ENCODE measurements around the gene FBXL5.
A peak's percentile ranks its signal among the peaks of the same experiment; 100 is the strongest.

The FBXL5 gene

DNA sequence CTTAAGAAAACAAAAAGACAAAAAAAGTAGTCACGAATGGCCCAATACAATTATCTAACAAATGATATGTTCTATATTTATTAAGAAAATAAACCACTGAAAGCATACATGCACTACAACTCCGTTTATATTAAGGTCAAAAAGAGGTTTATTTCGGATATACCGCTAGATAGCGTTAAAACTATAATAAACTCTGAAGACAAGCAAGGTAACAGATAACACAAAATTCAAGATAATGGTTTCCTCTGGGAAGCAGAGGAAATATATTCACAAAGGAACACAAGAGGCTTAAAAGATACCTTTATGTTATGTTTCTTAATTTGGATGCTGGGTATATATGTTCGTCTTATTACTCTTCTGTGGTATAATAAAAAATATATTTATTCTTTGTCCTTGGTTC, 21.7 kb upstream of the FBXL5 start:
- no peak for DNase-seq

- DNase-seq = no peak
These were observed 20.9 kb upstream of the FBXL5 start for GRCh38 chr4:15676039-15676438.

- no peak for DNase-seq
These were observed 20.2 kb upstream of the FBXL5 start for GRCh38 chr4:15675356-15675755.

DNA sequence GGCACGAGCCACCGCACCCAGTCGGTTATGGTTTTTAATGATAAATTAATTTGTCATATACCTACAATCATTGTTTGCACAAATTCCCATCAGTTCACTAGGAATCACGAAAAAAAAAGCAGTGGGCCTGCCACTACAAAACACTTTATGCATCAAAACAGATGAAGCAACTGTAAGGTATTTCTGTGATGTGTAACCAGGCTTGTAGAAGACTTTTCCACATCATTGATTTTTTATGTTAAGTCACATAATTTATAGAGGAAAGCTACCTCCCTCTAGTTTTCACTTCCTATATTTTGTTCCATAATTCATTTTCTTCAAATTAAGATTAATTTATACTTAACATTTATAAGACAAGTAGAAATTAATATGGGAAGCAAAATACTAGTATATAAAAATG, 19.8 kb upstream of the FBXL5 start:
- DNase-seq = no peak

- DNase-seq = no peak
These were observed 18.9 kb upstream of the FBXL5 start for GRCh38 chr4:15674046-15674445.

- DNase-seq = no peak
These were observed 18.2 kb upstream of the FBXL5 start for GRCh38 chr4:15673337-15673736.

DNA sequence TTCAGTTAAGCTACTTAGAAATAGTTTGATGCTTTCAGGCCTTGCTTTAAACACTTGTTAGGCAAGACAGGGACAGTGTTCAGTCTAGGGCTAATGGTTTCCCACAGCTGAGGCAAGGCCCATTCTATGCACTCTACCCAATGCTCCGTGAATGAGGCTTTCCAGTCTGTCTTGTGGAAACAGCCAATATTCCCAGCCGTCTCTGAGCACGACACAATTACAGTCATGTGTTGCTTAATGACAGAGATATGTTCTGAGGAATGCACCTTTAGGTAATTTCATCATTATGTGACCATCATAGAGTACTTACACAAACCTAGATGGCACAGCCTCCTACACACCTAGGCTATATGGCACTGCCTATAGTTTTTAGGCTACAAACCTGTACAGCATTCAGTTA, 16.9 kb upstream of the FBXL5 start:
- DNase-seq = no peak

GRCh38 chr4:15670576-15670975, 15.4 kb upstream of the FBXL5 start:
- DNase-seq = no peak

DNA sequence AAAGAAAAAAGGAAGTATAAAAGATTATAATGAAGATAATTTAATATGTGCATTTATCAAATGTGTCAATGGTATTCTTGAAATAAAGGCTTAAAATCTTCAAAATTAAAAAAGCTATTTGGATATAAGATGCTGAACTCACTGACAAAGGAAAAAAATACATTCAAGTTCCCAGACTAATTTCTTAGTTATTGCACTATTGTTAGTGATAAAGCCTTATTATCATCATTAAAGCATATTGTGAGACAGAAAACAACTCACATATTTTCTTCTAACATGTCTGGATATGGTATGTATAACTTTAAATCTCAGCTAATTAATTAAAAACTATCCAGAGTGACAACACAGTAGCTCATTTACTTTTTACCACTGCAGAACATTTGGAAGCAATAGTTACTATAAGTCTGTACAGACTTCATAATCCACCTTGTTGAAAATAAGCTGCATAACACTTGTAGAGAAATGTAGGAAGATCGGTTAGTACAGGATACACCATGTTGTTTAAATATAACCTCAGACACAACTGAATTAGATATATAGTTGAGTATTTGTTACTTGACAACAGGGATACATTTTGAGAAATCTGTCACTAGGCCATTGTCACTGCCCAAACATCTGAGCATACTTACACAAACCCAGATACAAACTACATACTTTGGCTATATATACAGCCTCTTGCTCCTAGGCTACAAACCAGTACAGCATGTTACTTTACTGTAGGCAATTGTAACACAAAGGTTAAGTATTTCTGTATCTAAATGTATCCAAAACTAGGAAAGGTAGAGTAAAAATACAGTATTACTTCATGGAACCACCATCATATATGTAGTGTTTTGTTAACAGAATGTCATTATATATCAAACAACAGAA, 13.6 kb upstream of the FBXL5 start:
- DNase-seq = no peak

- DNase-seq = no peak
These were observed 11.8 kb upstream of the FBXL5 start for GRCh38 chr4:15667006-15667405.

DNA sequence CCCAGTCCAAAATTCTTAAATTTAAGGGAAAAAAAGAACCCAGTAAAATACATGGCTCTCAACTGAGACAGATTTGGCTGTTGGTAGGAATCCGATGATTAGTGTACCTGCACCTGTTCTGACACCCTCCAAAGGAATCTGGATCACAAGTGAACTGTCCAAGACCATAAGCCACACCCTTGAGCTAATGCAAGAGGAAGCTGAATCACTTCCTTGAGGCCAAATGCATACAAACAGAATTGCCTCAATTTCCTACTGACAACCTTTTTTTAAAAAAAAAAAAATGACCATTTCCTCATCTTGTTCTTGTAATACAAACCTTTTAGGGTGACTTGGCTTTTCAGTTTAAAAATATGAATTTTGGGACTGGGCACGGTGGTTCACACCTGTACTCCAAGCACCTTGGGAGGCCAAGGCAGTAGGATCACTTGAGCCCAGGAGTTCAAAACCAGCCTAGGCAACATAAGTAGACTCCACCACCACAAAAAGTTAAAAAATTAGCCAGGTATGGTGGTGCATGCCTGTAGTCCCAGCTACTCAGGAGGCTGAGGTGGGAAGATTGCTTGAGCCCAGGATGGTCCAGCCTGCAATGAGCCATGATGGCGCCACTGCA, 10.7 kb upstream of the FBXL5 start:
- DNase-seq = no peak

DNA sequence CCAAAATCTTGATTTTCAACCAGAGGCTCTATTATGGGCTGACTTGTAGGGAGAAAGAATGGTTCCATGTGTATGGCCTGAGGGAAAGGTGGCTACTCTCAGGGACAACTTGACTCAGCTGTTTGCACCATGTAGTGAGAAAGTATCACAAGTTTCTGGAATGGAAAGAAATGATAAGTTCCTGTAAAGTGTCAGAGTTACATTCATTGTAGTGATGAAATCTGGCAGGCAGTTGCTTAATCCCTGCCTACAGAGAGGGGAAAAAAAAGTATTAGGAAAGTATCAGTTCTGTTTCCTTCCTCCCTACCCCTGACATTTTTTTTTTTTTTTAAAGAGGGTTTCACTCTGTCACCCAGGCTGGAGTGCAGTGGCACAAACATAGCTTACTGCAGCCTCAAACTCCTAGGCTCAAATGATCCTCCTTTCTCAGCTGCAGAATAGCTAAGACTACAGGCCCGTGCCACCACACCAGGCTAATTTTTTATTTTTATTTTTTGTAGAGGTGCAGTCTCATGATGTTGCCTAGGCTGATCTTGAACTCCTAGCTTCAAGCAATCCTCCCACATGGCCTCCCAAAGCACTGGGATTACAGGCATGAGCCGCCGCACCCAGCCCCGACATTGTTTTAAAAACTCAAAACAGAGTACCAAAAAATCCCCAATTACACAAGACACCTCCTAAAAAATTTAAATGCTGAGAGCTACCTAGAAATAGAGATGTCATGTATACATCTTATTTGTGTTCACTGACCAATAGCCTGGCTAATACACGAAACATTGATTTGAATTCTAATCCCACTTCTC, 4.8 kb upstream of the FBXL5 start:
- DNase-seq = no peak

DNA sequence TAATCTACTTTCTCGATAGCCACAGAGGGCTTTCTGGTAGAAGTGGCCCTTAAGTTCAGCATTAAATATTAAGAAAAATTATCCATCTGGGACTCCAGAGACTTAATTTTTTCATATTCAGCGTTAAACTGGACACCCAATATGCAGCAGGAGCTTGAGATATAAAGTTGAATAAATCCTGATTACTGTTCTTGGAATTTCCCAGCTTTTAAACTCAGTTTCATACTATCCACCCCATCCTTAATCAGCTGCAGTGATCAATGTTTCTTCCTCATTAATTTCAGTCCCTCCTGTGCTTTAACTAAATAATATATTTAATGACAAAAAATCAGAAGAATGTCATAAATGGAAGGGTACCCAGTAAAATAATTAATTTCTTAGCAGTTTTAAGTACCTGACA, 3.6 kb upstream of the FBXL5 start:
- no peak for DNase-seq

DNA sequence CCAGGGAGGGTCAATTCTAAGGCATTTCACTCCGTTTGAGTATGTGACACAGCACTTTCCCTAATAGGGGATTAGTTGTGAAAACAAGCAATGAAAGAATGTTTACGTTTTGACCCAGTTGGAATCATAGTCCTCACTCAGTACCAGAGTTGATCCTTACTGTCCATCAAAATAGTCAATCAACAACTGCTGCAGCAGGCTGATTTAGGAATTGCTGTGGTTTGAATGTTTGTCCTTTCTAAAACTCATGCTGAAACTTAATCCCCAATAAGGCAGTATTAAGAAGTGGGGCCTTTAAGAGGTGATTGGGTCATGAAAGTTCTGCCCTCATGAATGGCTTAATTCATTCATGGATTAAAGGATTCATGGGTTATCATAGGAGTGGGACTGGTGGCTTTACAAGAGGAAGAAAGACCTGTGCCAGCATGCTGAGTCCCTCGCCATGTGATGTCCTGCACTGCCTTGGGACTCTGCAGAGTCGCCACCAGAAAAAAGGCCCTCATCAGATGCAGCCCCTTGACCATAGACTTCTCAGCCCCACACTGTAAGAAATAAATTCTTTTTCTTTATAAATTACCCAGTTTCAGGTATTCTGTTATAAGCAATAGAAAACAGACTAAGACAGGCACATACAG, 3.1 kb upstream of the FBXL5 start:
- DNase-seq = no peak

DNA sequence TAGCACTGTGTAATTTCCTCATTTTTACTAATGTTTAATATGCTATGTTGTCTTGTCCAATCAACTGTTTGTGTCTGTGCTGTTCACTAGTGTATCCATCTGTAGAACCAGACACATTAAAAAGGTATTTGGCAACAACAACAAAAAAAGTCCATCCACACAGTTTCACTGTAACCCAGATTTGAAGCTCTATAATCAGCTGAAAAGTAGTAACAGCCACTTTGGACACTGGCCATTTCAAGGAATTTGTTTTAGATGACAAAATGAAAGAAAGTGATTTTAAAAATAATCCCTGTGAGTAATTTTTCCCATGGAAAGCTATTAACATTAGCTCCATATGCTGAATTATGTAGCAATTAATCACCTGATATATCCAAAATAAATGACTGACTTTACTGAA, 2.2 kb upstream of the FBXL5 start:
- DNase-seq = no peak

DNA sequence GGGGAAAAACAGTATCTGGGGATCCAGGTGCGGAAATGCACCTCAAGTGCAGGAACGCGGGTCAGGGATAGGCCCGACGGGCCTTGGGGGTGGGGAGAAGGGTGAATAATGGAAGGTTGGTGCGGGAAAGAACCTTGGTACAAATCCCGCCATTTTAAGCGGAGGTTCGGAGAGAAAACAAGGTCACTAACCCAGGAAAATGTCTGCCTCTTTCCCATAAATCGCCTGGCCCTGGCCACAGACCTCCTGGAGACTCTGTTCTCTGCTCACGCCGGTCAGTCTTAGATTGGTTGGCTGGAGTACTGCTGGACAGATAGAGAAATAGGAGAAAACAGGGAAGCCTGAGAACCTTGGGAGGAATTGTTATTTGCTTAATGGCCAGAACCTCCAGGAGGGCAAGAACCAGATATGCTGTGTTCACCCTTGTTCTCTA, 897 bp upstream of the FBXL5 start:
- no peak for DNase-seq

DNA sequence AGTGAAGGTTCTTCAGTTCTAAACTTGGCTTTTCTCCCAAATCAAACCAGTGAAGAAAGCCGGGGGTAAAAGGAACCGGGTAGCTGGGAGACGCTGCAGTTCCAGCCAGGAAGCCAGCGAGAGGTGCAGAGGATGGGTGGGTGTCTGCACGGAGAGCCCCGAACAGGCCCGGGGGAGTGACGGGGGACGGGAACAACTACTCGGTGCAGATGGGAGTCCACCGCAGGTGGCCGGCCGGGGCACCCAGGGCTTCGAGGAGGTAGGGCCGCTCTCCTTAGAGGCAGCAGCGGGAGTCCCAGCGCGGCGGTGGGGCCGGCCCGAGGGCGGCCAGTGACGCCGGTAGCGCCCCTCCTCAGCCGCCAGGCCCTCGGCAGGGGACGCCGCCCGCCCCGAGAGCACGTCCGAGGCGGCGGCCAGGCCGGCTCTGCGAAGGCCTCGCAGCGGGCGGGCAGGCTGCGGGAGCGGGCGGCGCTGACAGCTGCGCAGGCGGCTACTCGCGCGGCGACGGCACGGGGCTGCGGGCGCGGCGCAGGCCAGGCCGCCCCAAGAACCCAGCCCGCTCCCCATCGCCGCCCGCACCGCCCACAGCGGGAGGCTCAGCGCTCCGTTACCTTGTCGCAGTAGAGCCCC, 449 bp downstream of the FBXL5 start:
- no peak for DNase-seq

DNA sequence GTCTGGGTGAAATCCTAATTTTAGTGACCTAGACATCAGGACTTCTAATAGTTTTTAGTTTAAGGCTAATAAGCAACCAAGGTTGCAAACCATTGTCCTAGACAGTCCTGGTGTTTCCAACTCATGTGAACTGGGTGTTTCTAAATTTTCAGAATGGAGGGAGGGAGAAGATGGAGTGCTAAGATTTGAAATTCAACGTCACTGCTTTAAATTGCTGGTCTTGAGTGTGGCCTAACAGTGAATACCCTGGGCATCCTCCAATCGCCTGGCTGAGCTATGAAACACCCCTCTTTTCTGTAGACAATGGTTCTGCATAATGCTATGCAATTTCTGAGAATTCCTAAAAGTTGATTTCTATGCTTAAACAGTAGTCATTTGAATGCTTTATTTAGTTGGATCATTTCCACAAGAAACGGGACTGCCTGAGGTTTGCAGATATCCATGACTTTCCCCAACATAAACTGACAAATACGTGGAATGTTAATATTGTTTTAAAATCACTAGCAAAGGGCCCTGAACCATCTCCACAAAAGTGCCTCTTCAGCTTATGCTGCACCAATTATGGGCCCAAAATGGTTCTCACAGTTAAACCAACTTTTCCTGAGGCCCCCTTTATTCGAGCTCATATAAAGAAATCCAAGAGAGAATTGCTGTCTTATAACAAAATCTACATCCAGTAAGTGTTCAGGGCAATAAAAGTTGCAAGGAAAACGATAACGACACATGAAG, 1.1 kb downstream of the FBXL5 start:
- peak; percentile 23 for DNase-seq

- no peak for DNase-seq
These were observed 1.7 kb downstream of the FBXL5 start for GRCh38 chr4:15653420-15653819.

DNA sequence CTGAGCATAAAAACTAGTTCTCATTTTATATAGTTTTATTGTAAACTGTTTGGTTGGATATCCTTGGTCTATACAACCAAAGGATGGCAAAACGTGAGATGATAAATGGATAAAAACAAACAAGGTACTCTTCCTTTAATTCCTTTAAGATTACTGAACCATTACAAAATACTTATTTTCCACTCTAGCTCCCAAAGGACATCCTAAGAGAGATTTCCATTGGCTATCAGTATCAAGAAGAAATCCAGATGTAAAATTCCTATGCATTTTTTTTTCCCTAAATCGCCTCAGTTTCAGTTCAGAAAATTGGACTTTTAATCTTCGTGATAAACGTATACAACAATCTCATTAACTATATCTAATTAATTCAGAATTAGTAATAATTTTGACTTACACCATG, 2.3 kb downstream of the FBXL5 start:
- DNase-seq = no peak

- DNase-seq = no peak
These were observed 3.0 kb downstream of the FBXL5 start for GRCh38 chr4:15652191-15652590.

GRCh38 chr4:15651676-15652075, 3.5 kb downstream of the FBXL5 start:
- no peak for DNase-seq

All from NCI-H2081 treated with DMSO at 0.1 percent for 48 hours (cell line).